ENCODE results near the gene IDE.
"Not testable (repeated sequence)": the region's sequence is repeated elsewhere in the genome, so short reads cannot be mapped to it uniquely, and the experiment has no call there.

IDE gene

DNA sequence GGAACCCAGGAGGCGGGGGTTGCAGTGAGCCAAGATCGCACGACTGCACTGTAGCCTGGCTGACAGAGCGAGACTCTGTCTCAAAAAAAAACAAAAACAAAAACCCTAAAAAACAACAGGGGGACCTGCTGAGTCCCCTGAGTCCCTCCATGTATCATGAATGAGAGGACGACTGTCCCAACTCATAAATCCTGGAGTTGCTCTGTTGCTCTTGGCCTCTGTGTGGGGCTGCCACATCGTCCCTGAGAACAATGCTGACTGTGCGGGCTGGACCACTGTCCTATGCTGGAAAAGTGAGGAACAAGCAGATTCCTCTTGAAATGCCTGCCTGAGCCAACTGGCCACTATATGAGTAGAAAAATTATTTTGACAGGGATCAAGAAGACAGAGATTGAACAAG, 122.5 kb downstream of the IDE start:
- TF ChIP-seq CTCF (IDR thresholded peaks at IDR 0.05; ENCODE audit: insufficient read depth, low read depth, low read length, missing control alignments): no peak
- no peak for DNase-seq (ENCODE audit: low read depth)
- no peak overlapping the region for H3K4me3 ChIP-seq (ENCODE audit: low read depth, low read length)

- no peak for TF ChIP-seq CTCF (IDR thresholded peaks at IDR 0.05; ENCODE audit: insufficient read depth, low read depth, low read length, missing control alignments)
- no peak for DNase-seq (ENCODE audit: low read depth)
- H3K4me3 ChIP-seq (ENCODE audit: low read depth, low read length): no peak overlapping the region
Measured at GRCh38 chr10:92450896-92451295, 123.0 kb downstream of the IDE start.

- TF ChIP-seq CTCF (IDR thresholded peaks at IDR 0.05; ENCODE audit: insufficient read depth, low read depth, low read length, missing control alignments): no peak
- DNase-seq (ENCODE audit: low read depth): no peak
- no peak overlapping the region for H3K4me3 ChIP-seq (ENCODE audit: low read depth, low read length)
Measured at GRCh38 chr10:92440578-92440977, 133.3 kb downstream of the IDE start.

DNA sequence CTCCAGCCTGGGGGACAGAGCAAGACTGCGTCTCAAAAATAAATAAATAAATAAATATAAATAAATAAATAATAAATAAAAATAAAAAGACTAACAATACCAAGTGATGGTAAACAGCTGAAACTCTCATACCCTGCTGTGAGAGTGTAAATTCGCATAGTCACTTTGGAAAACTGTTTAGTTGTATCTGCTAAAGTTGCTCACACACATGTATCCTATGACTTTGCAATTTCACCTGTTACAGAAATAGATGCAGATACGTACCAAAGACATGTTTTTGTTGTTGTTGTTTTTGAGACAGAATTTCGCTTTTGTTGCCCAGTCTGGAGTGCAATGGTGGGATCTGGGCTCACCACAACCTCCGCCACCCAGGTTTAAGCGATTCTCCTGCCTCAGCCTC, 135.7 kb downstream of the IDE start:
- TF ChIP-seq CTCF (IDR thresholded peaks at IDR 0.05; ENCODE audit: insufficient read depth, low read depth, low read length, missing control alignments): no peak
- no peak for DNase-seq (ENCODE audit: low read depth)
- no peak overlapping the region for H3K4me3 ChIP-seq (ENCODE audit: low read depth, low read length)

- H3K4me3 ChIP-seq (ENCODE audit: low read depth, low read length): no peak overlapping the region
- no peak for TF ChIP-seq CTCF (IDR thresholded peaks at IDR 0.05; ENCODE audit: insufficient read depth, low read depth, low read length, missing control alignments)
- DNase-seq (ENCODE audit: low read depth): no peak
Measured at GRCh38 chr10:92436611-92437010, 137.3 kb downstream of the IDE start.

GRCh38 chr10:92436065-92436464, 137.8 kb downstream of the IDE start:
- not testable (repeated sequence) for DNase-seq (ENCODE audit: low read depth); H3K4me3 ChIP-seq (ENCODE audit: low read depth, low read length)

GRCh38 chr10:92434385-92434784, 139.5 kb downstream of the IDE start:
- no peak overlapping the region for H3K4me3 ChIP-seq (ENCODE audit: low read depth, low read length)
- no peak for DNase-seq (ENCODE audit: low read depth)
- no peak for TF ChIP-seq CTCF (IDR thresholded peaks at IDR 0.05; ENCODE audit: insufficient read depth, low read depth, low read length, missing control alignments)

- DNase-seq (ENCODE audit: low read depth): no peak
- no peak overlapping the region for H3K4me3 ChIP-seq (ENCODE audit: low read depth, low read length)
- TF ChIP-seq CTCF (IDR thresholded peaks at IDR 0.05; ENCODE audit: insufficient read depth, low read depth, low read length, missing control alignments): no peak
Measured at GRCh38 chr10:92432596-92432995, 141.3 kb downstream of the IDE start.
